Activated T-cell treated with anti-CD3 and anti-CD28 coated beads, Interleukin-2, amount 50 U/mL, for 4 hours (primary cell): Measurements from ENCODE around the gene EPHA4. TPM values are rescaled to one million over a fixed set of nuclear protein-coding genes. Genes with fewer than 3 reads are reported as not detected.

ENCODE experiments used
- ATAC-seq, 2 donors: fragments of 200-7000 bp; cut with Tn5 transposase; one replicate each; pipeline ENCODE4 v1.10.0; 2021
- DNase-seq: peaks from one replicate; pipeline ENCODE4 v3.0.0-alpha.2; 2020
- H3K27me3 Mint-ChIP-seq: one replicate; pipeline ENCODE4 v1.8.0; 2021; ENCODE audit warnings: low read depth, mixed read lengths
- H3K36me3 Mint-ChIP-seq: one replicate; pipeline ENCODE4 v1.8.0; 2022; ENCODE audit warnings: mixed read lengths; ENCODE audit not compliant: insufficient read depth
- H3K4me1 Mint-ChIP-seq: one replicate; pipeline ENCODE4 v1.8.0; 2021; ENCODE audit warnings: low read depth, mixed read lengths
- H3K4me3 Mint-ChIP-seq: one replicate; pipeline ENCODE4 v1.8.0; 2021; ENCODE audit warnings: mild to moderate bottlenecking, moderate library complexity, mixed read lengths
- H3K9me3 Mint-ChIP-seq: one replicate; pipeline ENCODE4 v1.8.0; 2021; ENCODE audit warnings: mixed read lengths
- total RNA-seq, 3 donors: library from RNA; stranded (reverse); gene quantifications; one replicate each; pipeline ENCODE4 v1.2.1, GENCODE V29; 2021

Gene EPHA4
- 1 to 10 TPM; 2.2 to 5.4 (median 2.4) TPM for total RNA-seq

- peaks cover 41% of the 10 kb centered on the region for H3K4me1 Mint-ChIP-seq
- ATAC-seq: peak; percentile 91
- H3K36me3 Mint-ChIP-seq: peaks cover 2% of the 10 kb centered on the region
- H3K27me3 Mint-ChIP-seq: peaks cover 36% of the 10 kb centered on the region
- peak; percentile 80 for DNase-seq
- H3K9me3 Mint-ChIP-seq: no peaks in the 10 kb centered on the region
- peak within 1 kb of the TSS; percentile 98 for H3K4me3 Mint-ChIP-seq
These were observed at the start of gene EPHA4 for GRCh38 chr2:221572219-221572820. Gene EPHA4 (minus strand): TSS chr2:221572304. CDS start chr2:221572248, 56 bp downstream.

GRCh38 chr2:221618007-221618406 is 45.9 kb upstream of the EPHA4 start:
- H3K4me3 Mint-ChIP-seq: no peak overlapping the region
- no peak for ATAC-seq
- no peaks in the 10 kb centered on the region for H3K27me3 Mint-ChIP-seq
- DNase-seq: no peak
- no peaks in the 10 kb centered on the region for H3K36me3 Mint-ChIP-seq
- no peaks in the 10 kb centered on the region for H3K9me3 Mint-ChIP-seq
- no peaks in the 10 kb centered on the region for H3K4me1 Mint-ChIP-seq

- no peak for DNase-seq
- Mint-ChIP-seq H3K36me3 (no peaks in the 10 kb centered on the region), H3K4me1 (no peaks in the 10 kb centered on the region), H3K9me3 (no peaks in the 10 kb centered on the region), H3K4me3 (no peak overlapping the region), H3K27me3 (peaks cover 4% of the 10 kb centered on the region)
- ATAC-seq: no peak
These were observed 44.5 kb upstream of the EPHA4 start for GRCh38 chr2:221616561-221616960.

DNA sequence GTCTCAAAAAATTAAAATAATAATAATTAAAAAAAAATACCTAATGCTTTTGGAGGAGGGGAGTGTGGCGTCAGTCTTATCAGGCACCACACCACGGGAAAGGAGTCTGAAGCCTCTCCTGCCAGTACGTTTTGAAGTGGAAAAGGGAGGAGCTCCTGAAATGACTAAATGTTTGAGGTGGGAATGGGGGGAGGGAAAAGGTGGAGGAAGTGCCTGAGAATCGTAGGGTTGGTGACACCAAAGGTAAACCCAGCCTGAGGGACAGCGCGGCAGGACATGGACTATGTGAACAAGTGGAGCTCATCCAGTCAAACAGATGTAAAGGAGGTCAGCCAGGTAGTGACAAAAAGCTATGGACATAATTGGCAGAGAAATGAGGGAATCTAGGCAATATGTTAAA is 42.2 kb upstream of the EPHA4 start:
- H3K36me3 Mint-ChIP-seq: no peaks in the 10 kb centered on the region
- DNase-seq (no peak), ATAC-seq (no peak)
- no peaks in the 10 kb centered on the region for H3K4me1 Mint-ChIP-seq
- peaks cover 9% of the 10 kb centered on the region for H3K27me3 Mint-ChIP-seq
- H3K9me3 Mint-ChIP-seq: no peaks in the 10 kb centered on the region
- H3K4me3 Mint-ChIP-seq: no peak overlapping the region

DNA sequence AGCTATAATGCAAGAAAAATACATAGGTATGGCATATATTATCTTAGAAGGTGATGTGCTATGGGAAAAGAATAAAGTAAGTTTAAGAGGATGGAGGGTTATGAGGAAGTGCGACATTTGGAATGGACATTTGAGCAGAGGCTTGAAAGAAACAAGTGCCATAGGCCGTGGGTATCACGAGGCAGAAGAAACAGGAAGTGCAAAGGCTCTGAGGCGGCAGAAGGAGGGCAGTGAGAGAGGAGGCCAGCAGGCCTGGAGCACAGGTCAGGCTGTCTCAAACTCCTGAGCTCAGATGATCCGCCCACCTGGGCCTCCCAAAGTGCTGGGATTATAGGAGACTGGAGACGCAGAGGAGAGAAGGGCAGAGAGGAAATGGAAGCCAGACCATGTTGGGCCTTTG is 40.7 kb upstream of the EPHA4 start:
- Mint-ChIP-seq H3K36me3 (no peaks in the 10 kb centered on the region), H3K9me3 (no peaks in the 10 kb centered on the region), H3K4me3 (no peak overlapping the region), H3K27me3 (peaks cover 9% of the 10 kb centered on the region), H3K4me1 (no peaks in the 10 kb centered on the region)
- ATAC-seq (no peak), DNase-seq (no peak)

DNA sequence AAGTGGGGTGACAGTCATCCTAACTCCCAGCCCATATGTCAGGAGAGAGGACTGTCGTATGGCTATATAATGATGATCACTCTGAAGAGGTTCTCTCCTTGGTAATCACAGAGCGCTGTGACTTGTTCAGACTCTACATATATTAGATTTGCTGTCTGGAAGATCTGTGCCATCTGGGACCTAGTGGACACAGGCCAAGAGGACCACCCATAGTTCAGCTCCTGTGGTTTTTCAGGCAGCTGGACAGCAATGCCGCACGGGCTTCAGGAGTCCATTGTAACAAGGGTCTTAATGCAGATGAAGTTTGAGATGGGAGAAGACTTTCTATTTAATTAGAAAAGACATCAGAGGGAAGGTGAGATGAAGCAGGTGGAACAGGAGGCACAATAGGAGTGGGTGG is 40.1 kb upstream of the EPHA4 start:
- Mint-ChIP-seq H3K36me3 (no peaks in the 10 kb centered on the region), H3K9me3 (no peaks in the 10 kb centered on the region), H3K27me3 (peaks cover 9% of the 10 kb centered on the region), H3K4me3 (no peak overlapping the region), H3K4me1 (no peaks in the 10 kb centered on the region)
- ATAC-seq (no peak), DNase-seq (no peak)

- H3K4me1 Mint-ChIP-seq: no peaks in the 10 kb centered on the region
- no peak for ATAC-seq
- peaks cover 9% of the 10 kb centered on the region for H3K27me3 Mint-ChIP-seq
- H3K4me3 Mint-ChIP-seq: no peak overlapping the region
- DNase-seq: no peak
- no peaks in the 10 kb centered on the region for H3K36me3 Mint-ChIP-seq
- no peaks in the 10 kb centered on the region for H3K9me3 Mint-ChIP-seq
These were observed 38.6 kb upstream of the EPHA4 start for GRCh38 chr2:221610675-221611074.

GRCh38 chr2:221610255-221610654 is 38.2 kb upstream of the EPHA4 start:
- no peak for ATAC-seq
- Mint-ChIP-seq H3K4me1 (no peaks in the 10 kb centered on the region), H3K36me3 (no peaks in the 10 kb centered on the region), H3K27me3 (peaks cover 9% of the 10 kb centered on the region), H3K4me3 (no peak overlapping the region), H3K9me3 (no peaks in the 10 kb centered on the region)
- no peak for DNase-seq

- no peak for ATAC-seq
These were observed 36.3 kb upstream of the EPHA4 start for GRCh38 chr2:221608442-221608841.

GRCh38 chr2:221606424-221606823 is 34.3 kb upstream of the EPHA4 start:
- H3K9me3 Mint-ChIP-seq: no peaks in the 10 kb centered on the region
- no peaks in the 10 kb centered on the region for H3K4me1 Mint-ChIP-seq
- peaks cover 5% of the 10 kb centered on the region for H3K27me3 Mint-ChIP-seq
- no peak overlapping the region for H3K4me3 Mint-ChIP-seq
- ATAC-seq: no peak
- H3K36me3 Mint-ChIP-seq: no peaks in the 10 kb centered on the region
- DNase-seq: no peak

More at GRCh38 chr2:221608442-221608841, 36.3 kb upstream of the EPHA4 start:
- Mint-ChIP-seq H3K9me3 (no peaks in the 10 kb centered on the region), H3K36me3 (no peaks in the 10 kb centered on the region), H3K4me1 (no peaks in the 10 kb centered on the region), H3K4me3 (no peak overlapping the region), H3K27me3 (peaks cover 9% of the 10 kb centered on the region)
- DNase-seq: no peak

- no peaks in the 10 kb centered on the region for H3K9me3 Mint-ChIP-seq
- no peaks in the 10 kb centered on the region for H3K4me1 Mint-ChIP-seq
- no peak overlapping the region for H3K4me3 Mint-ChIP-seq
- DNase-seq: no peak
- H3K27me3 Mint-ChIP-seq: peaks cover 3% of the 10 kb centered on the region
- no peak for ATAC-seq
- H3K36me3 Mint-ChIP-seq: no peaks in the 10 kb centered on the region
These were observed 33.7 kb upstream of the EPHA4 start for GRCh38 chr2:221605751-221606240.

- H3K9me3 Mint-ChIP-seq: no peaks in the 10 kb centered on the region
- no peak overlapping the region for H3K4me3 Mint-ChIP-seq
- no peak for DNase-seq
- no peaks in the 10 kb centered on the region for H3K27me3 Mint-ChIP-seq
- no peak for ATAC-seq
- no peaks in the 10 kb centered on the region for H3K4me1 Mint-ChIP-seq
- no peaks in the 10 kb centered on the region for H3K36me3 Mint-ChIP-seq
These were observed 30.8 kb upstream of the EPHA4 start for GRCh38 chr2:221602938-221603337.

- Mint-ChIP-seq H3K4me1 (no peaks in the 10 kb centered on the region), H3K36me3 (no peaks in the 10 kb centered on the region), H3K9me3 (no peaks in the 10 kb centered on the region), H3K27me3 (no peaks in the 10 kb centered on the region), H3K4me3 (no peak overlapping the region)
- ATAC-seq (no peak), DNase-seq (no peak)
These were observed 29.3 kb upstream of the EPHA4 start for GRCh38 chr2:221601376-221601775.

GRCh38 chr2:221600388-221600787 is 28.3 kb upstream of the EPHA4 start:
- Mint-ChIP-seq H3K9me3 (no peaks in the 10 kb centered on the region), H3K27me3 (no peaks in the 10 kb centered on the region), H3K4me3 (no peak overlapping the region), H3K4me1 (no peaks in the 10 kb centered on the region), H3K36me3 (no peaks in the 10 kb centered on the region)
- DNase-seq: no peak
- no peak for ATAC-seq

DNA sequence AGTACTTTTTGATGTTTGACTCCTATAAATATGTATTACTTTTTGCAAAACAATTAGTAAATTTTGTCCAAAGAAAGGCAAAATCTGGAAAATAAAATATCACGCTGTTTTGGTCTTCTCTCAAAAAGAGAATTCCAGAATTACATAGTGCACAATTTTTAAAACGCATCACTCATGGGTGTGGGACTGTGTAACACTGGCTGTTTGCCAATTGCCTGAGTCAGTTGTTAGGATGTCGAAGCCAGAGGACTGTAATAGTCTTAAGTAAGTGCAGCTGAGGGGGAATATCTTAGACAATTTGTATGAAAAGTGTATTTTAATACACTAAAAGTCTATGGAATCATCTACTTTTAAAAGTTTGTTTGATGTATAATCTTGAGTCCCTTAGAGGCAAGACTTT is 24.1 kb upstream of the EPHA4 start:
- no peak for DNase-seq

More for the DNA sequence above, 24.1 kb upstream of the EPHA4 start:
- no peaks in the 10 kb centered on the region for H3K9me3 Mint-ChIP-seq
- no peaks in the 10 kb centered on the region for H3K36me3 Mint-ChIP-seq
- ATAC-seq: no peak
- H3K27me3 Mint-ChIP-seq: peaks cover 1% of the 10 kb centered on the region
- H3K4me1 Mint-ChIP-seq: no peaks in the 10 kb centered on the region
- no peak overlapping the region for H3K4me3 Mint-ChIP-seq
